DND-41 (cell line): ENCODE data around the gene CIT.

Experiments
- CTCF ChIP-seq: IDR thresholded peaks from 2 replicates; pipeline ENCODE4 v1.5.1; 2012; ENCODE audit warnings: borderline replicate concordance, low read length, moderate library complexity, mild to moderate bottlenecking; ENCODE audit not compliant: poor library complexity, severe bottlenecking; ENCODE audit errors: extremely low read depth
- EZH2 ChIP-seq: IDR thresholded peaks from 3 replicates; pipeline ENCODE4 v1.6.1; 2012; ENCODE audit warnings: borderline replicate concordance, low read depth, mild to moderate bottlenecking, moderate library complexity, low read length, inconsistent platforms; ENCODE audit not compliant: severe bottlenecking

- TF ChIP-seq CTCF (peak; percentile 89), EZH2 (no peak)
Observed at GRCh38 chr12:119659289-119659897, 217.7 kb downstream of the CIT start.
